C4-2B (cell line): ENCODE measurements around the gene ELMO1.

ENCODE experiments used
- H3K27ac ChIP-seq: fragments of 450-650 bp; 2 replicates; pipeline ENCODE4 v1.5.1; 2017
- CTCF ChIP-seq: fragments of 450-650 bp; conservative IDR thresholded peaks from 2 replicates; pipeline ENCODE4 v1.5.1; 2017; ENCODE audit warnings: mild to moderate bottlenecking
- ZFX ChIP-seq: fragments of 450-650 bp; IDR thresholded peaks from 2 replicates; pipeline ENCODE4 v1.6.1; 2017

Gene ELMO1

GRCh38 chr7:37489703-37490102, 41.0 kb upstream of the ELMO1 start:
- TF ChIP-seq CTCF (no peak), ZFX (no peak)
- no peak overlapping the region for H3K27ac ChIP-seq

- H3K27ac ChIP-seq = no peak overlapping the region
- no peak for TF ChIP-seq ZFX
- no peak for TF ChIP-seq CTCF
Observed at GRCh38 chr7:37488163-37488764, 39.6 kb upstream of the ELMO1 start.

- H3K27ac ChIP-seq = no peak overlapping the region
- TF ChIP-seq ZFX (no peak), CTCF (no peak)
Observed at GRCh38 chr7:37484426-37485073, 35.9 kb upstream of the ELMO1 start.

- TF ChIP-seq CTCF = no peak
- no peak for TF ChIP-seq ZFX
- no peak overlapping the region for H3K27ac ChIP-seq
Observed at GRCh38 chr7:37483627-37484026, 35.0 kb upstream of the ELMO1 start.

GRCh38 chr7:37482953-37483352, 34.3 kb upstream of the ELMO1 start:
- H3K27ac ChIP-seq = no peak overlapping the region
- TF ChIP-seq CTCF (no peak), ZFX (no peak)

GRCh38 chr7:37482505-37482904, 33.8 kb upstream of the ELMO1 start:
- no peak overlapping the region for H3K27ac ChIP-seq
- TF ChIP-seq ZFX = no peak
- TF ChIP-seq CTCF = no peak

GRCh38 chr7:37481722-37482288, 33.1 kb upstream of the ELMO1 start:
- TF ChIP-seq ZFX (no peak), CTCF (no peak)
- no peak overlapping the region for H3K27ac ChIP-seq
